Tibial nerve (tissue), 4 donors: ENCODE measurements around the gene PRLH. TPM values are rescaled to one million over a fixed set of nuclear protein-coding genes. Genes with fewer than 3 reads are reported as not detected.

Source experiments
- DNase-seq, 2 donors: peaks; one replicate each; pipeline ENCODE4 v3.0.0-alpha.2; 2019; ENCODE audit warnings: low spot score in 2 of 2
- H3K27ac ChIP-seq, 4 donors: fragments of 200-600 bp; sonication (generic) in 3 of 4; one replicate each; pipeline ENCODE4 v1.5.1; 2017 to 2019; ENCODE audit warnings: mild to moderate bottlenecking in 1 of 4
- H3K27me3 ChIP-seq, 2 donors: fragments of 200-600 bp; sonication (generic) in 1 of 2; one replicate each; pipeline versions ENCODE4 v1.5.1 to v1.6.0; 2017 to 2019
- H3K36me3 ChIP-seq, 3 donors: fragments of 200-600 bp; sonication (generic); one replicate each; pipeline ENCODE4 v1.5.1; 2018 to 2019
- H3K4me1 ChIP-seq, 4 donors: fragments of 200-600 bp; sonication (generic) in 3 of 4; one replicate each; pipeline ENCODE4 v1.5.1; 2017 to 2019
- H3K4me3 ChIP-seq, 4 donors: fragments of 200-600 bp; sonication (generic) in 3 of 4; one replicate each; pipeline ENCODE4 v1.5.1; 2017 to 2019; ENCODE audit warnings: mild to moderate bottlenecking in 1 of 4, moderate library complexity in 1 of 4
- H3K9me3 ChIP-seq, 4 donors: fragments of 200-600 bp; sonication (generic) in 3 of 4; one replicate each; pipeline ENCODE4 v1.5.1; 2017 to 2019
- CTCF ChIP-seq, 5 experiments: fragments of 200-600 bp in 3 of 5; fragments of 450-650 bp in 2 of 5; sonication (generic) in 3 of 5; IDR thresholded peaks; one replicate each; pipeline ENCODE4 v1.5.1; 2016 to 2019; ENCODE audit warnings: antibody characterized with exemption in 5 of 5, mild to moderate bottlenecking in 3 of 5, moderate library complexity in 2 of 5
- EP300 ChIP-seq, 2 donors: sonication (generic); formaldehyde crosslinking; IDR thresholded peaks; one replicate each; pipeline ENCODE4 v1.6.1; 2017; ENCODE audit warnings: antibody characterized with exemption in 2 of 2, mild to moderate bottlenecking in 1 of 2
- POLR2A ChIP-seq, 2 donors: fragments of 450-650 bp; IDR thresholded peaks; one replicate each; pipeline ENCODE4 v1.6.1; 2017; ENCODE audit warnings: antibody characterized with exemption in 2 of 2, mild to moderate bottlenecking in 2 of 2, moderate library complexity in 2 of 2
- WGBS, 2 donors: methylation state at CpG; one replicate each; pipeline ENCODE4 v1.1.5; 2018; 5-methylcytosine and 5-hydroxymethylcytosine counted together
- total RNA-seq, 4 donors: library from RNA; depleted of rRNA; stranded (reverse); fragments of >200 nt; gene quantifications; one replicate each; pipeline ENCODE4 v1.1.0, GENCODE V29; 2016

PRLH gene
- total RNA-seq, 4 donors from 2014 or later: not detected

- no peak overlapping the region for H3K27ac ChIP-seq
- no peaks in the 10 kb centered on the region for H3K27me3 ChIP-seq
- H3K9me3 ChIP-seq: no peaks in the 10 kb centered on the region
- no peak overlapping the region for H3K4me3 ChIP-seq
- DNase-seq: no peak
- no peaks in the 10 kb centered on the region for H3K36me3 ChIP-seq
- no peak for TF ChIP-seq CTCF (IDR thresholded peaks at IDR 0.05)
- no peak for TF ChIP-seq POLR2A (IDR thresholded peaks at IDR 0.05)
- no peak for TF ChIP-seq EP300 (IDR thresholded peaks at IDR 0.05)
- H3K4me1 ChIP-seq: peaks cover 0 to 26% (median 17%) of the 10 kb centered on the region in 4 donors
- WGBS, 2 donors: 95 to 97% methylated on average over 8 to 10 of the region's 10 CpGs
These were observed 46.4 kb downstream of the PRLH start for GRCh38 chr2:237612527-237613357.

GRCh38 chr2:237613679-237614078 is 47.3 kb downstream of the PRLH start:
- no peak for TF ChIP-seq CTCF (IDR thresholded peaks at IDR 0.05)
- TF ChIP-seq EP300 (IDR thresholded peaks at IDR 0.05): no peak
- no peak for TF ChIP-seq POLR2A (IDR thresholded peaks at IDR 0.05)
- Histone ChIP-seq H3K27me3 (no peaks in the 10 kb centered on the region), H3K36me3 (no peaks in the 10 kb centered on the region), H3K4me1 (peaks cover 0 to 29% (median 18%) of the 10 kb centered on the region in 4 donors), H3K9me3 (no peaks in the 10 kb centered on the region), H3K27ac (no peak overlapping the region), H3K4me3 (no peak overlapping the region)
- no peak for DNase-seq

- 80 to 85% methylated on average over 9 of the region's 9 CpGs for WGBS, 2 donors
- no peak for TF ChIP-seq POLR2A (IDR thresholded peaks at IDR 0.05)
- TF ChIP-seq CTCF (IDR thresholded peaks at IDR 0.05): no peak
- no peak for TF ChIP-seq EP300 (IDR thresholded peaks at IDR 0.05)
- Histone ChIP-seq H3K27me3 (no peaks in the 10 kb centered on the region), H3K36me3 (no peaks in the 10 kb centered on the region), H3K4me1 (peaks cover 0 to 29% (median 18%) of the 10 kb centered on the region in 4 donors), H3K27ac (no peak overlapping the region), H3K9me3 (no peaks in the 10 kb centered on the region), H3K4me3 (no peak overlapping the region)
- DNase-seq: no peak
These were observed 47.9 kb downstream of the PRLH start for GRCh38 chr2:237614151-237614720.

GRCh38 chr2:237615631-237616249 is 49.4 kb downstream of the PRLH start:
- no peaks in the 10 kb centered on the region for H3K36me3 ChIP-seq
- no peaks in the 10 kb centered on the region for H3K27me3 ChIP-seq
- TF ChIP-seq POLR2A (IDR thresholded peaks at IDR 0.05) (no peak), CTCF (IDR thresholded peaks at IDR 0.05) (no peak), EP300 (IDR thresholded peaks at IDR 0.05) (no peak)
- no peak for DNase-seq
- H3K27ac ChIP-seq: peak overlapping the region in 3 of 4 donors; percentile 32 to 86 (median 58)
- 66 to 68% methylated on average over 4 of the region's 4 CpGs for WGBS, 2 donors
- H3K4me3 ChIP-seq: no peak overlapping the region
- H3K9me3 ChIP-seq: no peaks in the 10 kb centered on the region
- H3K4me1 ChIP-seq: peaks cover 0 to 29% (median 18%) of the 10 kb centered on the region in 4 donors

GRCh38 chr2:237616373-237616733 is 50.0 kb downstream of the PRLH start:
- WGBS, 2 donors: 45 to 52% methylated on average over 3 of the region's 3 CpGs
- no peak for TF ChIP-seq EP300 (IDR thresholded peaks at IDR 0.05)
- no peak for TF ChIP-seq CTCF (IDR thresholded peaks at IDR 0.05)
- no peak for TF ChIP-seq POLR2A (IDR thresholded peaks at IDR 0.05)
- H3K27ac ChIP-seq: peak overlapping the region in 3 of 4 donors; percentile 32 to 86 (median 58)
- peaks cover 0 to 29% (median 18%) of the 10 kb centered on the region in 4 donors for H3K4me1 ChIP-seq
- H3K4me3 ChIP-seq: no peak overlapping the region
- H3K27me3 ChIP-seq: no peaks in the 10 kb centered on the region
- no peaks in the 10 kb centered on the region for H3K9me3 ChIP-seq
- no peak for DNase-seq
- H3K36me3 ChIP-seq: no peaks in the 10 kb centered on the region
